Measurements from ENCODE around the gene DNAH5.

Gene DNAH5

GRCh38 chr5:13746026-13746425 lies 198.5 kb downstream of the DNAH5 start:
- no peaks in the 10 kb centered on the region for H3K36me3 ChIP-seq
- no peak for TF ChIP-seq CTCF (IDR thresholded peaks at IDR 0.05; ENCODE audit: low read depth, low read length)
- no peak for DNase-seq
- H3K4me3 ChIP-seq (ENCODE audit: low read depth, low read length), result no peak overlapping the region
- H3K27me3 ChIP-seq, result no peaks in the 10 kb centered on the region
- H3K9me3 ChIP-seq, result no peaks in the 10 kb centered on the region
- H3K4me1 ChIP-seq, result no peaks in the 10 kb centered on the region

GRCh38 chr5:13745508-13745907 lies 199.0 kb downstream of the DNAH5 start:
- H3K4me1 ChIP-seq, result no peaks in the 10 kb centered on the region
- no peak overlapping the region for H3K4me3 ChIP-seq (ENCODE audit: low read depth, low read length)
- no peaks in the 10 kb centered on the region for H3K36me3 ChIP-seq
- H3K9me3 ChIP-seq, result no peaks in the 10 kb centered on the region
- no peaks in the 10 kb centered on the region for H3K27me3 ChIP-seq
- DNase-seq, result no peak
- no peak for TF ChIP-seq CTCF (IDR thresholded peaks at IDR 0.05; ENCODE audit: low read depth, low read length)

GRCh38 chr5:13740471-13740870 lies 204.0 kb downstream of the DNAH5 start:
- Histone ChIP-seq H3K36me3 (no peaks in the 10 kb centered on the region), H3K27me3 (no peaks in the 10 kb centered on the region), H3K9me3 (no peaks in the 10 kb centered on the region), H3K4me1 (no peaks in the 10 kb centered on the region), H3K4me3 (ENCODE audit: low read depth, low read length) (no peak overlapping the region)
- DNase-seq, result no peak
- no peak for TF ChIP-seq CTCF (IDR thresholded peaks at IDR 0.05; ENCODE audit: low read depth, low read length)

- Histone ChIP-seq H3K27me3 (no peaks in the 10 kb centered on the region), H3K36me3 (no peaks in the 10 kb centered on the region), H3K4me1 (no peaks in the 10 kb centered on the region), H3K4me3 (ENCODE audit: low read depth, low read length) (no peak overlapping the region), H3K9me3 (no peaks in the 10 kb centered on the region)
- DNase-seq, result no peak
- TF ChIP-seq CTCF (IDR thresholded peaks at IDR 0.05; ENCODE audit: low read depth, low read length), result no peak
Measured at GRCh38 chr5:13739479-13739878, 205.0 kb downstream of the DNAH5 start.

GRCh38 chr5:13735691-13736090 lies 208.8 kb downstream of the DNAH5 start:
- no peaks in the 10 kb centered on the region for H3K9me3 ChIP-seq
- no peak for DNase-seq
- H3K27me3 ChIP-seq, result no peaks in the 10 kb centered on the region
- no peak for TF ChIP-seq CTCF (IDR thresholded peaks at IDR 0.05; ENCODE audit: low read depth, low read length)
- no peak overlapping the region for H3K4me3 ChIP-seq (ENCODE audit: low read depth, low read length)
- H3K36me3 ChIP-seq, result no peaks in the 10 kb centered on the region
- no peaks in the 10 kb centered on the region for H3K4me1 ChIP-seq

- H3K9me3 ChIP-seq, result no peaks in the 10 kb centered on the region
- no peaks in the 10 kb centered on the region for H3K27me3 ChIP-seq
- no peak for TF ChIP-seq CTCF (IDR thresholded peaks at IDR 0.05; ENCODE audit: low read depth, low read length)
- no peak for DNase-seq
- no peak overlapping the region for H3K4me3 ChIP-seq (ENCODE audit: low read depth, low read length)
- no peaks in the 10 kb centered on the region for H3K4me1 ChIP-seq
- no peaks in the 10 kb centered on the region for H3K36me3 ChIP-seq
Measured at GRCh38 chr5:13731121-13731628, 213.3 kb downstream of the DNAH5 start.

All from BE2C (cell line).